ENCODE data around the gene HBS1L.

GRCh38 chr6:135025175-135025574 lies 29.4 kb downstream of the HBS1L start:
- no peak for TF ChIP-seq CTCF (conservative IDR thresholded peaks at IDR 0.05; ENCODE audit: low read length)
- TF ChIP-seq EZH2phosphoT487 (IDR thresholded peaks at IDR 0.05; ENCODE audit: borderline replicate concordance, low read depth, low read length), result no peak
